ENCODE results near the gene DPP10.

DPP10 gene

DNA sequence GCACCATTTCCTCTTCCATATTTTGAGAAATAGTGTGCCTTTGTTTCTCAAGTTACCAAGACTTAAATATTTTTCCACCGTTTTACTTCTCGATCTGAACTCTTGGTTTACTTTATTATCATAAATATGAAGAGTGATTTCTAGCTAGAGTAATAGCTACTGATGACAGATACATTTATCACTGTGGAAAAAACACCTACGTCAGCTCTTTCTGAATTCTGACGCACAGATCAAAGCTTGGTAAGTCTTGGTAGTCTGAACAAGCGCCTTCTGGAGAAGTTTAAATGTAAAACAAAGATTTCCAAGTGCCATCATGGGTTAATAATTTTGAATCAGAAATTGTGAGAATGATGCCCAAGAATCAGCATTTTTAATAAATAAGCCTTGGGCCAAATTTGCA is 367.7 kb downstream of the DPP10 start:
- DNase-seq (ENCODE audit: low read depth): no peak

DNA sequence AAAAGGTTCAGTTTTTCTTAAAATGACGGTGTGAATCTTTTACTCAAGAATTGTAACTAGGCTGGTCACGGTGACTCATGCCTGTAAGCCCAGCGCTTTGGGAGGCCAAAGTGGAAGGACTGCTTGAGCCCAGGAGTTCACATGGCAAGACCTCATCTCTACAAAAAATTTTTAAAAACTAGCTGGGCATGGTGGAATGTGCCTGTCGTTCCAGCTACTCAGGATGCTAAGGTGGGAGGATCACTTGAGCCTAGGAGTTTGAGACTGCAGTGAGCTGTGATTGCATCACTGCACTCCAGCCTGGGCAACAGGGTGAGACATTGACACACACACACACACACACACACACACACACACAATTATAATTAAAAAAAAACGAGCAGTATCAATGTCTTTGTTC is 369.8 kb downstream of the DPP10 start:
- DNase-seq (ENCODE audit: low read depth): no peak

DNA sequence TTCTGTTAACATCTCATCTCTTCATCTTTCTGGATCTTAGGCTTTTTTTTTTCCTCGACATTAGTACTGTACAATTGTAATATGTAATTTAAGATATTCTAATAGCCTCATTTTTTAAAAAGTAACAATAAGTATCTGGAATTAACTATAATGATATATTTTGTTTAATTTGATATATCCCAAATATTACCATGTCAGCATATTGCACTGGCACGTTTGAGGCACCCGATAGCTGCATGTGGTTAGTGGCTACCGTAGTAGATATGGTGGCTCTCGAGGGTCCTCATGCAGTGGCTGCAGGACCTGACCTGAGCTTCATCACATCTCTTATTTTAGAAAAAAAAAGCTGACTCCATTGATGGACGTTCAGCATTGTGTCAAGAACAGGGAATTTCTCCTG is 371.9 kb downstream of the DPP10 start:
- DNase-seq (ENCODE audit: low read depth): no peak

DNA sequence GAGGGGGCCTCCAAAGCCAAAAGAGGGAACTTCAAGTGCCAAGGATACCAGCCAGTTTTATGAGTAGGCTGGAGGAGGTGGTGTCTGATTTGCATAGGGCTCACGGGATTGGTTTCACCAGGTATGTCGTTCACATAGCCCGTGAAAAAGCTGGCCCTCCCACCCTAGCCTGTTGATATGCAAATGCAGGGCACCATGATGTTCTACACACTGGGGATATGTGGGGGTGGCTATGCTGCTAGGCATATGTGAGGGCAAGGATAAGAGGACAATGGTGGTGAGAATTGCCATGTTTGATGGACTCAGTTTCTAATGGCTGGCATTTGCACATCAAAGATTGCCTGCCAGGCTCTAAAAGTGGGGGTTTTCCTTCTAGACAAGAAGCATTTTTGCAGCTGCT is 378.6 kb downstream of the DPP10 start:
- DNase-seq (ENCODE audit: low read depth): no peak

DNA sequence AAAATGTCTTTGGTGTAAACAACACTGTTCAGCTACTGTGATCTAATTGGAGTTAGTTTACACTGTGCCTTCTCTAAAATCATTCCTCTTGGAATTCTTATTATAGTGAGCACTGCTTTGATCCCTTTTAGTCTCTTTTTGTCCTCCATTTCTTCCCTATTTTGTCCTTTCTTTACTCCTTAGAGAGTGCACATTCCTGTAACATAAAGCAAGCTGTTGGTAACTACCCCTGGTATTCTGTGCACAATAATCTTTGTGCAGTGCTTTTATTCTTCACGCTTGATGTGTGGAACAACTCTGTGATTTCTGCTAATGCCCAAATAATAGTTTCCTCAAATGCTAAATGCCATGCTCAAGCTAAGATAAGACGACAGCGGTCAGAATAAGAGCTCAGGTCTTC is 401.5 kb downstream of the DPP10 start:
- no peak for DNase-seq (ENCODE audit: low read depth)

DNA sequence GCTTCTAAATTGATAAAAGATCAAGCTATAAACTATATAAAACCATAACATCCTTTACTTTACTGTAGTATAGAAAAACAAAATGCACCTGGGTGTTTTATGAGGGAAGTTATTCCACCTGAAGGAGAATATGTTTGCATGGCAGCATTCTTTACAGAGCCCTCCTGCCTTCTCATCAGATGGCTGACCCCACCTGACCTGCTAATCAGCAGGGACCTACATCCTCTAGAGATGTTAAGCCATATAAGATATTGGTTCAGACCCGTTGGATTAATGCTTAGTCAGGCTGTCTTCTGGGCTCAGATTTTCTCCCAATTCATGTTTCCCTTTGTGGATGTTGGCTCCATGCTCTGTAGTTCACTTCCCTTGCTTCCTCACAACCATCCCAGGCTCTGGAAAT is 414.8 kb downstream of the DPP10 start:
- DNase-seq (ENCODE audit: low read depth): no peak

DNA sequence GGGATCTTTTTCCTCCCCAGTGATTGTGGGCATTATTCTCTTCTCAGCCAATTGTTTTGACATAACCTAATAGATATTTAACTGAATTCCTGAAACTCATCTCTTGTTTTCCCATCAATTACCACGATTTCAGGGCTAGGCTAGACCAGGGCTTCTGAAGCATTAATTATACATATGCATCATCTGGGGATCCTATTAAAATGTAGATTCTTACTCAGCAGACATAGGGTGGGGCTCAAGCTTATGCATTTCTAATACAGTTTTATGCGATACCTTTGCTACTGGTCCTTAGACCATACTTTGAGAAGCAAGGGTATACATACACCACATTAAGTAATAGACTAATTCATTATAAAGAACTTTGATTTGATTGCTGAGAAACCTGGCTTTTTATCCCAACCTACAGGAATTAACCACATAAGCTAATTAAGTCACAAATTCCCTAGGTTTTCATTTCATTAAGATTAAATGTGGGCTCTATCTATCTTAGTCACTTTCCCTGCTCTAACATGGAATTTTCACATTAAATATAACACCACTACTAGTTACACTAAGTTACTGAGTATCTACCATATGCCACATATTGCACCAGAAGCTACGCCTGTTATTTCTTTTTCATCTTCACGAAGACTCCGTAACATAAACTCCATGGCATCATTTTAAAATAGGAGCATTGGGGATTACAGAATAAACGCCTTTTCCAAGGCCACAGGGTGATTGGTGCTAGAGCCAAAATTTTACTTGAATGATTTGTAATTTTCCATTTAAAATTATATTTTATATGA is 417.5 kb downstream of the DPP10 start:
- DNase-seq (ENCODE audit: low read depth): no peak

DNA sequence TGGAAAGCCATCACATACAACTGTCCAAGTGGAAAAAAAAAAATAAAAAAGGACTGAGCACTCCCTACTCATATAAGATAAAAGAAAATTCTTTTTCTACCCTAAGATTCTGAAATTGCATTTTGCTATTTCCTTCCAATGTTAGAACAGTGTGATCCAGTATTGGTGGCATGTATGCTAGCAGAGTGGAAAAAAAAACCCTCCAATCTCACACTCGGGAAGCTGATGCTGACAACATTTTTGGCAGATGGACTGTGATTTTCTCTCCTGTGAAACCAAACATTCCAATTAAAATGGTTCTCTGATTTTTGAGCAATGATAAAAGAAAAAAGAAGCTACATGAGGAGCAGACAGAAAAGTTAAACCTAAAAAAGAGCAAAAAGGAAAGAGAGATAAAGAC is 419.8 kb downstream of the DPP10 start:
- DNase-seq (ENCODE audit: low read depth): no peak

DNA sequence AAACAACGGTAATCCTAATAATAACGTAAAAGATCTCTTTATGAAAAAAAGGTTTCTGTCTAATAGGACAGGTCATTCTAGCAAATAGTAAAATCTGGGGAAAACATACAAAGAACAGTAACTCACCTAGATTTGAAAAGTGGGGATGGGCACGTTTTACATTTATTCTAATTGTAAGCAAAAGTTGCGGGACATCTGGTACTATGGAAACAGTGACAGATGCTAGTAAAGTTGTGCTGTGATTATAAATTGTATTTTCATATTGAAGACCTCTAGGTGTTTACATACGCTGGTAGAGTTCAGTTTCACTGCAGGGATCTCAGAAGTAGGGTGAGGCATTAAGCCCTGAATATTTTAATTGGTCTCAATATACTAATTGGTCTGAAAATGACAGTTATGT is 422.5 kb downstream of the DPP10 start:
- no peak for DNase-seq (ENCODE audit: low read depth)

DNA sequence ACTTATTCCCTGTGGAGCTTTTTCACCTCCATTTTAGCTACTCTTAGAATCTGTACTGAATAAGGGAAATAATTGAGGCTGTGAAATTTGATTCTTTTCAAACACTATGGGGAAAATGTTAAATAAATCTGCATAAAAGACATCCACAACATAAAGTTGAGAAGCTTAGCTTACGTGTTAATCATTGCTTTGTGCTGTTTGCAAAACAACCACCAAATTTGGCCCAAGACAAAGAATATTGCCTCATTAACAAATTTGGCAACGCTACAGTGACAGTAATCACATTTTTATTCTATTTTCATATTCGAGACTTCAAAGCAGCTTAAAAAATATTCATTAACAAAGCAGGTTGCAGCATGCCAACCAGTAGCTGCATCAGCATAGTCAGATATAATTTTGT is 437.6 kb downstream of the DPP10 start:
- DNase-seq (ENCODE audit: low read depth): no peak

DNA sequence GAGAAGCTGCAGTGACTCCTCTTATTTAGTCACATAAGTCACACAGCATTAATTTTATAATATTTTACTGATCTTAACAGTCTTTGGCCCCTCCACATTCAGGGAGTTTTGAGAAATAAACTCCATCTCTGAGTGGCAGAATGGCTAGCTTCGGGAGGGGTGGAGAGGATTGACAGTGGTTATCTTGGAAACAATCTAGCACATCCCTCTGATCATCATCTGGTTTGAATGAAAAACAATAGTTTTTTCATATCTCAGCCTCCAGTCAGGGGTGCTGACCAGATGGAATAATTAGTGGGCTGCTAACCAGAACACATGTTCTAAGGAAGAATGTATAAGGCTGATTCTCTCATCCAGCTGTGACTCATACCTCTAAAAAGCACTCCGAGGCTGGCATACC is 477.5 kb downstream of the DPP10 start:
- DNase-seq (ENCODE audit: low read depth): no peak

DNA sequence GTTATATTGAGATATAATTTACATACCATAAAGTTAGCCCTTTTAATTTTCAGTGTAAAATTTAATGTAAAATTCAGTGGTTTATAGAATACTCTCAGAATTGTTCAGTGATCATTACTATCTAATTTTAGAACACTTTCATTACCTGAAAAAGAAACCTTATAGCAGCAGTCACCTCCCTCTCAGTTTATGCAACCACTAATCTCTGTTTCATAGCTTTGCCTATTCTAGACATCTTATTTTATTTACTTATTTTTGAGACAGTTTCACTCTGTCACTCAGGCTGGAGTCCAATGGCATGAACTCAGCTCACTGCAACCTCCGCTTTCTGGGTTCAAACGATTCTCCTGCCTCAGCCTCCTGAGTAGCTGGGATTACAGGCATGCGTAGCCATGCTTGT is 479.6 kb downstream of the DPP10 start:
- no peak for DNase-seq (ENCODE audit: low read depth)

DNA sequence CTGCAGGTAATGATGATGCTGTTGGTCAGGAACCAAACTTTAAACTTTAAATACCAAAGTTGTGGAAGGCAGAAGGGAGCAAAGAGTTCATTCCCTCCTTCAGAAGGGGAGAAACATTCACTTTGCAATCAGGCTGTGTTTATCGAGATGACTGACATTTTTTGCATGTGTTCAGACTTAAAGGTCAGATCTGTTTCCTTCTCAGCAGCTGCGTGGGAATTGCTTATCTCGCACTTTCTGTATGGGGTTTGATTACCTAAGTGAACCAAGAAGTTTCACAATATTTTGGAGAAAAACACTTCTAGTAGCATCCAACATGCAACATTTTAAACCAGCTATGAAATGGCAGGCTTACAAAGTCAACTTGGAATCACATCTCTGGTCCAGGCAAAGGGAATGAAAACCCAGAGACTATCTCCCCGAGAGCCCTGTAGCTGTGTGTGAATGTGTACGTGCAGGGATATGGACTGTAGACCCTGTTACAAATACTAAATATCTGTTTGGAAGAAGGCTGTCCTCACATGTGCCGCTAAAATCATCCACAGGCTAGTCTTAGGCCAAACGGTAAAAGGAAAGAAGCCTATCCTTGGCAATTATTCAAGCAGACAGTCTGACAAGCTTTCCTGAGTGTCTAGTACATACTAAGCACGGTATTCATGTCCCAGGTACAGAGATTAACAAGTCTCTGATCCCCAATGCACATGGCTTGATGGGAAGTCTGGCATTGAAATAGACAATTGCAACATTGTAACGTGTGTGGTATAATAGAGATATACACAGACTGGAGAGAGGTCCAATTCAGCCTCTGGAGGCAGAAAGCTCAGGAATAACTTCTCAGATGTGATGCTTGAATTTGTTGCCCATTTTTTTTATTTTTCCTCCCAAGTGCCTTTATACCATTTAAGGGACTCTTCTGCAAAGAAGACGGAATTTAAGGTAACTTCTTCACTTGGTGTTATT is 483.1 kb downstream of the DPP10 start:
- no peak for DNase-seq (ENCODE audit: low read depth)

DNA sequence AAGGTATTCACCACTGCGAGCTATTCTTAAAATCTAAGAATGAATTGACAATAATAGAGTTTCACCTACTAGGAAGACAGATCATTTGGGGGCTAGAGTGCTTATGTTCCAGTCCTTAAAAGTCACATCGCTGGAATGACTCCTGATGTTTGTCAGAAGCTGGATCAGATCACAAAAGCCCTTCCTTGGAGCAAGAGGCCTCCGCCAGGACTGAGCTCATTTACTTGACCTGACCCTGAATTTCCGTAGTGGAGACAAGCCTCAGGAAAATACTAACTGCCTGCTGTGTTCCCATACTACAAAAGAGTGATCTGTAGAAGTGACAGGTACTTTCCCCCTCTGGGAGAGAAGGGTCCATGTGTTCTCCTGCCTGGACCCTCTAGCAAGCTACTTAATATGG is 483.9 kb downstream of the DPP10 start:
- DNase-seq (ENCODE audit: low read depth): no peak

DNA sequence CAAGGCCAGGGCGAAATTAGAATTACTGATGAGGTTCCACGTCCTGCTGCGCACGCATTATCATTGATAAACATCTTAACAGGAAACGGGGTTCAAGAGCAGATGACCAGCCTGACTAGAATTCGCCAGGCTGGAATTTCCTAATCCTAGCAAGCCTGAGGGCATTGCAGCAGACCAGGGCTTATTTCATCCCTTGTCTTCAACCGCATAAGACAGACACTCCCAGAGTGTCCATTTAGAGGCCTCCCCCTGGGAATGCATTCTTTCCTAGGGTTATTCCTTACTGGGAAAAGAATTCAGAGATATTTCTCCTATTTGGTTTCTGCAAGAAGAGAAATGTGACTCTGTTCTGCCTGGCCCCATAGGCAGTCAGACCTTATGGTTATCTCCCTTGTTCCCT is 486.8 kb downstream of the DPP10 start:
- no peak for DNase-seq (ENCODE audit: low read depth)

DNA sequence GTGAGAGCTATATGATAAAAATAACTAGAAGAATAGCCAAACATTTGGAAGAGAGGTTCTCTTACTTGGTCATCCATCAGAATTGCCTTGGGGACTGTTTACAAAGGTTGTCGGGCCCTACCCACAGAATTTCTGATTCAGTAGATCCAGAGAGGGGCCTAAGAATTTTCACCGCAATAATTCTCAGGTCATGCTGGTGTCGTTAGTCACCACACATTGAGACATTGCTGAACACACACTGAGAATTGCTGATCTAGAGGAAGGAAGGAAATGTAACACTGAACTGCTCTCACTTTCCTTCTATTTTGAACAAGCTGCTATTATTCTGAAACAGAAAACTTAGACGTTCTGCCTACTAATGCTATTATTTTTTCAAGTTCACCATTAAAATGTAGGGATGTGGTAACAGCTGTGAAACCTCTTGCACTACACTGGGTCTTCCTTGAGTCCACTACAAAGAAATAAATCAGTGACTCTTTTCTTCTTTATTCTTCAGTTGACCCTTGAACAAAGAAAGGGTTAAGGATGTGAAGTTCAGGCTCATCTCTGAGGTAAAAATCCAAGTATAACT is 491.3 kb downstream of the DPP10 start:
- DNase-seq (ENCODE audit: low read depth): no peak

DNA sequence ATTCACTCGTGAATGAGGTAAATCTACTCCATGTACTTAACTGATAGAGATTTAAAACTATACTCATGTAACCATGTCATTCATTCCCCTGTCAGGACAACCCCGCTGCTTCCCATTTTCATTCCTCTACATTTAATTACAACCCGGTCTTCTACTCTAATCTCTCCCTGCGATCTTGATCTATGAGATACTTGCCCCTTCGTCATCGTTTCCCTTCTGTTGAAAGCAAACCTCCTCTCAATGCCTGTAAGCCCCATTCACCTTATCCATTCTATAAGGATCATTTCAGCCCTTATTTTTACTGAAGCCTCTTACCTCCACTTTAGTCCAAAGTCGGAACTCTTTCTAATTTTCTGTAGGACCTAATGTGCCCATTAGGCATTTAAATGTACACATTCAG is 492.6 kb downstream of the DPP10 start:
- no peak for DNase-seq (ENCODE audit: low read depth)

DNA sequence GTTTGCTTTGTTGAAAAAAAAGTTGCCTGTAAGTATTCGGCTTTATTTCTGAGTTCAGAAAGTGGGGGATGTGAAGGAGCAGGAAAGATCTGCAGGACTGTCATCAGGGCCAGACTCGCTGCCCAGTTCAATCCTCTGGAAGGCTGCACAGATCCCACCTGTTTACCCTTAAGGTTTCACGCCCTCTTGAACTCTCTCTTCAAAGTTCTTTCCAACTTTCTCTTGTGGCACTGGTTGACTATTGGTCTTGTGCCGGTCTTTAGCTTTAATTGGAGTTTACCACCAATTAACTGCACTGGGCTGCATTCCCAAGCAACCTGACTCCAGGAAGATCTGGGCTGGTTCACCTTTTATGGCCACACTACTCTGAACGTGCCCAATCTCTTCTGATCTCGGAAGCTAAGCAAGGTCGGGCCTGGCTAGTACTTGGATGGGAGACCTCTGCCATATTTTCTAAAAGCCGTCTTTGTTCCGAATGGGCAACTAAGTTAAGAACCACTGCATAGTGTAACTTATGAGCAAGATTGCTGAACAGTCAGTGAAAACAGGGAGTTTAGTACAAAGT is 495.0 kb downstream of the DPP10 start:
- DNase-seq (ENCODE audit: low read depth): no peak

DNA sequence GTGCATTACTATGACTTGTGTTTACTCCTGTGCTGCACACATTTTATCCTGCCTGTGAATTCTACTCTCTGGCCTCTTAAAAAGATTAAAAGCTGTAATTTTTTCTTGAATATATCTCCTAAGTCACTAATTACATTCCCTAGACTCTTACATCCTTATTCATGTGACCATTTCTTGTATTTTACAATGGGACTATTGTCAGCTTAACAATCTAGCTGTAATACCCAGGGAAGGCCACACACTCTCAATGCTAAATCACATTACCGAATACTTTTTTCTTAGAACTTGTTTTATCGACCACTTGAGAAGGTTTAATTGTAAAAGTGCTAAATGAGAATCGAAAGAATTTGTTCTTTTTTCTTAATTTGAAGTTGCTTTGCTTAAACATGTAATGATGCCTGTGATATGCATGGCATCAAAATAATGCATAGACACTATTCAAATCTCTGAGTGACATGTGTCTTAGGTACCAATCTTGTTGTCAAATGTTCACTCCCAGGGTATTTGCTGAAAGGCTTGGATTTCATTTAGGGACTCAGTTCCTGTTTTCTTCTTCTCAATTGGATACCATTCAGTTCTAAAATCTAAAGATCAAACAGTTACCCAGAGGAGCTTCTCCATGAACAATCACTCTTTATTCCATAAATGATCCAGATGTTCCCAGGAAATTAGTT is 498.5 kb downstream of the DPP10 start:
- DNase-seq (ENCODE audit: low read depth): no peak

DNA sequence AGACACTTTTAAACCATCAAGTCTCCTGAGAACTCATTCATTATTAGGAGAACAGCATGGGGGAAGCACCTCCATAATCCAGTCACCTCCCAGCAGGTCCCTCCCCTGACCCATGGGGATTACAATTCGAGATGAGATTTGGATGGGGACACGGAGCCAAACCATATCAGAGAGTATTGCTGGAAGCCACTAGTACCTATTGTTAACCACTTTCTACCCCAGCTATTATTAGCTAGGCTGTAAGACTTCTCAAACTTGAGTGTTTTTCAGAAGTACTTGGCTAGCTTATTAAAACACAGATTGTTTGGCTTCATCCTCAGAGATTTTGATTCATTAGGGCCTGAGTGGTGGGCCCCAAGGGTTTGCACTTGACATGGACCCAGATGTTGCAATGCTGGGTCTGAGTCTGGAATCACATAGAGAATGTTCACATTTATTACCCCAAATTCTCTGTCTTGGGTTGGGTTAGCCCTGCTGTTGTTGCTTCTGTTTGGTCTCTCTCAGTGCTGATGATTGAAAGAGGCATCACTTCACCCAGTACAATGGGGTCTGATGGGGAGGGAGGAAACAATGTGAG is 506.9 kb downstream of the DPP10 start:
- DNase-seq (ENCODE audit: low read depth): no peak

DNA sequence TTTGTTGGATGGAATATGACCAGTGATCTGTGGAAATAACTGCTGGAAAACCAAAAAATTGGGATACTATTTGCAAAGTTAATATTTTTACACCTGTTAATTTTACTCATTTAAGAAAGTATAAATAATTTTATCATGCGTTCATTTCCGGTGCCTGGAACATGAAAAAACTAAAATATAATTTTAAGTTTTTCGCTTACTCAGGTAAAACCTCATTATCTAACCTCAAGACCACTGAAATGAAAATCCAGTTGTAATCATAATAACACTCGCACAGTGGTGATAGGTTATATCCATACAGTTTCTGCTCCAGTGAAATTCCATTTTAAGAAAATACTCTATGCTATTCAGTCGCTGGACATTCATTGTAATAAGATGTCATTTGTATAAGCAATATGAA is 517.9 kb downstream of the DPP10 start:
- DNase-seq (ENCODE audit: low read depth): no peak

DNA sequence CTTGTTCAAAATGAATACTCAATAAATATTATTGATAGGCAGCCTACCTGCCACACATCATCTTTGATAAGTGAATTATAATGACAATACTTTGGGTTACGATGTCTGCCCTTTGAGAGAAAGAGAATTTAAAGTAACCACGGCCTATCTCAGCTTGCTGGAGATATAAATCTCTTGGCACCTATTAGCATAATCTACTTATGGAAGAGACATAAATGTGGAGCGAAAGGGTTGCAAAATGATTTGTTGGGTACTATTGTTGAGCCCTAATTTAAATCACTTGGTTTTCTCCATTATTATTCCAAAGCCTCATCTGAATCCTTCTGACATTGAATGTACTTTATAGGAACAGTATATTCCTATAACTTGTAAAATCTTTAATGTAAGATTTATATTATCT is 520.1 kb downstream of the DPP10 start:
- no peak for DNase-seq (ENCODE audit: low read depth)

Data from EH (cell line).